ENCODE results near the gene MYO5C.

- TF ChIP-seq CTCF (IDR thresholded peaks at IDR 0.05): no peak
- TF ChIP-seq POLR2A (IDR thresholded peaks at IDR 0.05): no peak
Observed at GRCh38 chr15:52236013-52236412, 59.6 kb downstream of the MYO5C start.

All from esophagus squamous epithelium (tissue), 4 donors.